Lower leg skin (tissue), 3 donors: ENCODE results near the gene TASP1.

Source experiments
- POLR2A ChIP-seq, 2 donors: fragments of 450-650 bp; IDR thresholded peaks; one replicate each; pipeline ENCODE4 v1.6.1; 2016 to 2017; ENCODE audit warnings: antibody characterized with exemption in 2 of 2, mild to moderate bottlenecking in 1 of 2, moderate library complexity in 1 of 2
- TF ChIP-seq, protein P1 (sequence below), 3 donors: fragments of 450-650 bp; IDR thresholded peaks; one replicate each; pipeline ENCODE4 v1.5.1; 2016; ENCODE audit warnings: antibody characterized with exemption in 3 of 3, mild to moderate bottlenecking in 3 of 3, moderate library complexity in 2 of 3

DNA sequence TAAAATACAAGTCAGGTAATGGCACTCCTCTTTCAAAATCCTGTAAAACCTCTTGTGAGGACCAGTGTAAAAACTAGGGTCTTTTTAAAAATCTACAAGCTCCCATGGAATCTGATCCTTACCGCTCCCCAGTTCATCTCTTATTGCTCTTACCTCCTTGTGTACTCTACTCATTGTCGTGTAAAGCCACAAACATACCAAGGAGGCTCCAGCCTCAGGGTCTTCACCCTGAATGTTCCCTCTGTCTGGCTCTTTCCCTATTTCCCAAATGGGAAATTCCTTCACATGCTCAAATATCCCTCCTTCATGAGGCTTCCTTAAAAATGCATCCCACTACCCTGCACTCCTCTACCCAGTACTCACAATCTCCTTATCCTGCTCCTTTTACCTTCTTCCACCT, 67.1 kb downstream of the TASP1 start:
- TF ChIP-seq, protein P1, sequence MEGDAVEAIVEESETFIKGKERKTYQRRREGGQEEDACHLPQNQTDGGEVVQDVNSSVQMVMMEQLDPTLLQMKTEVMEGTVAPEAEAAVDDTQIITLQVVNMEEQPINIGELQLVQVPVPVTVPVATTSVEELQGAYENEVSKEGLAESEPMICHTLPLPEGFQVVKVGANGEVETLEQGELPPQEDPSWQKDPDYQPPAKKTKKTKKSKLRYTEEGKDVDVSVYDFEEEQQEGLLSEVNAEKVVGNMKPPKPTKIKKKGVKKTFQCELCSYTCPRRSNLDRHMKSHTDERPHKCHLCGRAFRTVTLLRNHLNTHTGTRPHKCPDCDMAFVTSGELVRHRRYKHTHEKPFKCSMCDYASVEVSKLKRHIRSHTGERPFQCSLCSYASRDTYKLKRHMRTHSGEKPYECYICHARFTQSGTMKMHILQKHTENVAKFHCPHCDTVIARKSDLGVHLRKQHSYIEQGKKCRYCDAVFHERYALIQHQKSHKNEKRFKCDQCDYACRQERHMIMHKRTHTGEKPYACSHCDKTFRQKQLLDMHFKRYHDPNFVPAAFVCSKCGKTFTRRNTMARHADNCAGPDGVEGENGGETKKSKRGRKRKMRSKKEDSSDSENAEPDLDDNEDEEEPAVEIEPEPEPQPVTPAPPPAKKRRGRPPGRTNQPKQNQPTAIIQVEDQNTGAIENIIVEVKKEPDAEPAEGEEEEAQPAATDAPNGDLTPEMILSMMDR (IDR thresholded peaks at IDR 0.05) = no peak
- no peak for TF ChIP-seq POLR2A (IDR thresholded peaks at IDR 0.05)
